GM19395 (cell line): ENCODE results near the gene SMARCA5.
A peak's percentile ranks its signal among the peaks of the same experiment; 100 is the strongest.

Experiments used
- ATAC-seq: cut with Tn5 transposase; IDR thresholded peaks from one replicate; pipeline ENCODE4 v1.9.1; 2021; ENCODE audit warnings: mild to moderate bottlenecking, moderate library complexity; ENCODE audit not compliant: unreplicated experiment

Gene SMARCA5

DNA sequence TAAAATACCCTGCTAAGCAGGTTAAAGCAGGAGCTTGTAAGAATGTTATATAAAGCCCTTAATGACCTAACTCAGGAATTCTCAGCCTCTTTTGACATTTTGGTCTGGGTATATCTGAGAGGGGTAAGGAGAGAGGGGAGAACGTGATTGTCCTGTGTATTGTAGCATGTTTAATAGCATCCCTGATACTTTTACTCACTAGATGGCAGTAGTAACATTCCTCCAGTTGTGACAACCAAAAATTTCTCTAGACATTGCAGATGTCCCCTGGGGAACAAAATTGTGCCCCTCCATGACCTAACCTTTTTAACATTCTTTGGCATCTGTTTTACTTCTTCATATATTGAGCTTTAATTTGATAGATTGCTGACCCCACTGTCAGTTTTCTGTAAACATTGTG is 17.9 kb downstream of the SMARCA5 start:
- ATAC-seq = no peak

DNA sequence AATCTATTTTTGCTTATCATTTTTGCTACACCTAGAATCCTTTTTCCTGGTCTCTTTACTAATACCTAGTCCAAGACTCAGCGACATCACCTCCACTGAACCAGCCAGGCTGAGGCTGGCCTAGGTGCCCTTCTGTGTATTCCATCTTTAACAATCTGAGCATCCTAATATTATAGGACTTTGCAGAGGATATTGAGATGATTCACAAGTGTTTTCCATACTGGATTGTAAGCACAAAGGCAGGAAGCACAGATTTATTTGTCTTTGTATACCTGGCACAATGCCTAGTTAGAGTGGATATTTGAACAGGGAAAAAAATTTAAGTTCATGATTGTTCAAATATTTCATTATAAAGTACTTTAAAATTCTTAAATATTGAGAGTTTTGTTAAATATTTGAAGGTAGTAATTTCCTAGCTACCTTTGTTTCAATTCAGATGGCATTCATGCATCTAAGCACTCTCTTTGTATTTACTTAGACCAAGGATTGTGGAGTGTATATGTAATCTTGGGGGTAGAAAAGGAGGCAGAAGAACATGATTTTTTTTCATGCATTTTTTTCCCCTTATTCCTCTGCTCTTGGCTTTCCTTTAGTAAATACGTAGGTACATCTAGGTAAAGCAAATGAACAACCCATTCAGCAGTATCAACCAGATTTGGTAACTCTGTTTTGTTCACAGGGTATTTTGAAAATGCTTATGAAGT is 18.4 kb downstream of the SMARCA5 start:
- no peak for ATAC-seq

DNA sequence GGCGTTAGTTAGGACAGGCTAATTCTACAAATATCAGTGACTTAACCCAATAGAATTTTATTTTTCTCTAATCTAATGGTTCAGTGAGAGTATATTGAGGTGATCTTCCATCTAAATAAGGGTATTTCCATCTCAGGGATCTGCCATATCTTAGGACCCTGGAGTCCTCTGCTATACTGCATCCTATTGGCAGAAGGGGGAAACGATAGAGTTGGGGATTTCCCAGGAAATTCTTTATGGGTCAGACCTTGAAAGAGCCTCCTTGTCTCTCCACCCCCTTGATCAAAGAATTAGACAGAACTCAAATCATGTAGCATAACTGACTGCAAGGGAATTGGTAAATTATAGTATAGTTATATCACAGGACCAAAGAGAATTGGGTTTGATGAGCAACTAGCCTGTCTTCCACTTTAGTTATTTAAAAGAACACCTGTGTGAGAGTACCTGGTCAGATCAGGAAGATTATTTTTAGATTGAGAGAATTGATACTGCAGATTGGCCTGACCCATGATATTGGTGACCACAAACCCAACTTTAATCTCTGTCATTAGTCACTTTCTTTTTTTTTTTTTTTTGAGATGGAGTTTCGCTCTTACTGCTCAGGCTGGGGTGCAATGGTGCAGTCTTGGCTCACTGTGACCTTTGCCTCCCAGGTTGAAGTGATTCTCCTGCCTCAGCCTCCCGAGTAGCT is 25.6 kb downstream of the SMARCA5 start:
- peak; percentile 59 for ATAC-seq

DNA sequence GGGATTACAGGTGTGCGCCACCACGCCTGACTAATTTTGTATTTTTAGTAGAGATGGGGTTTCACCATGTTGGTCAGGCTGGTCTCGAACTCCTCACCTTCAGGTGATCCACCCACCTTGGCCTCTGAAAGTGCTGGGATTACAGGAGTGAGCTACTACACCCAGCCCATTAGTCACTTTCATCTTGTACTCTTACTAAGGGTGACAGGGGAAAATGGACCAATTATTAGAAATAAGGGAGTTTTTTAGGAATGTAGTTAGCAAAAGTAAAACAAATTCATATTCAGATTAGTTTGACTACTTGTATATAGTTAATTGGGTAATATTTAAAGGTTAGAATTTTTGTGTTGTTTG is 26.1 kb downstream of the SMARCA5 start:
- peak; percentile 16 for ATAC-seq

DNA sequence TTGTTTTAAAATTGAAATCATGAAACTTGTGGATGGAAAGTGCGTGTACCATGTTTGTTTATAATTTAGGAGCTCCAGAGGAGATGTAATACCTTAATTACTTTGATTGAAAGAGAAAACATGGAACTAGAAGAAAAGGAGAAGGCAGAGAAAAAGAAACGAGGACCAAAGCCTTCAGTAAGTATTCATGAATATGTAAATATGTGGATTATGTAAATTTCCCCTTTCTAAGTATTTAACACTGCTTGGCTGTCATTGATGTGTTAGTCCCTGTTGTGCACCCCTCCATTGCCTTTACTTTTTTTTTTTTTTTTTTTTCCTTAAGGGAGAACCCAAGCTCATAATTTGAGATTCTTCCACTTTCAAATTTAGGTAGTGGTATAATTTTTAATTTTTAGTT is 36.4 kb downstream of the SMARCA5 start:
- ATAC-seq = no peak

DNA sequence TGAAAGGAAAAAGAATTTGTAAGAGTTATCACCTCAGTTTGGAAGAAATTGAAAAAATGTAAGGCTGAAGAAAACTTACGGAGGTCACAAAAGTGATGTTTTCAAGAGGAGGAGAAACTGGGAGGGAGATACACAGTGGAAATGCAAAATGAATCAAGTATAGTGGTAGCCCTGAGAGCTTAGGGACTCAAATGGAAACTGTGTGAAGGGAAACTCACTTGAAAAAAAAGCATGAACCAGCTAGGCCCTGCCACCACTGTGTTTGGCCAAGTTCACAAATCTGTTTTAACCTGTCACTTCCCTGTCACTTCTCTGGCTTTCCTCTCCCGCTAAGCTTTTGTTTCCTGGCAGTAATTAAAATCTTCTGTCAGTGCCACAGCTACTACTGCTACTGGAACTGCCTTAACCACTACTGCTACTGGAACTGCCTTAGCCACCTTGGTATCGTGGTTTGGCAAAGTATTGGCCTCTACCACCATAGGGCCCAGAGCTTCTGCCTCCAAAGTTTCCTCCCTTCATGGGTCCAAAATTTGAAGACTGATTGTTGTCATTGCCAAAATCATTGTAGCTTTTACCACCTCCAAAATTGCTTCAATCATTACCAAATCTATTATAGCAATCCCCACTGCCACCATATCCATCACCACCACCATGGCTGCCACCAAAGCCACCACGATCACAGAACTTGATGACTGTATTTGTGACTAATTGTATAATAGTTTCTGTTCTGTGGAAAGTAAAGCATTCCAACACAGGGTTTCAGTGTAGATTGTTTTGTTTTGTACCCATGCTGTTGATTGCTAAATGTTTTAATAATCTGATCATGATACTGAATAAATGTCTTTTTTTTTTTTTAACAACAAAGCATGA is 41.5 kb downstream of the SMARCA5 start:
- peak; percentile 74 for ATAC-seq

DNA sequence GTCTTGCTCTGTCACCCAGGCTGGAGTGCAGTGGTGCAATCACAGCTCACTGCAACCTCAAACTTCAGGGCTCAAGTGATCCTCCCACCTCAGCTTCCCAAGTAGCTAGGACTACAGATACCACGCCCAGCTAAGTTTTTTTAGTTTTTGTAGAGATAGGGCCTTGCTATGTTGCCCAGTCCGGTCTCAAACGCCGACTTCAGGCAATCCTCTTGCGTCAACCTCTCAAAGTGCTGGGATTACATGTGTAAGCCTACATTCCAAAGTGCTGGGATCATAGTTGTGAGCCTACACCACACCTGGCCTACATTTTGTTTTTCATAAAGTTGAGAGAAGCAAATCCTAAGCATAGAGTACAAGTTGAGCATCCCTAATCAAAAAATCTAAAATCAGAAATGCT is 42.2 kb downstream of the SMARCA5 start:
- ATAC-seq = no peak

DNA sequence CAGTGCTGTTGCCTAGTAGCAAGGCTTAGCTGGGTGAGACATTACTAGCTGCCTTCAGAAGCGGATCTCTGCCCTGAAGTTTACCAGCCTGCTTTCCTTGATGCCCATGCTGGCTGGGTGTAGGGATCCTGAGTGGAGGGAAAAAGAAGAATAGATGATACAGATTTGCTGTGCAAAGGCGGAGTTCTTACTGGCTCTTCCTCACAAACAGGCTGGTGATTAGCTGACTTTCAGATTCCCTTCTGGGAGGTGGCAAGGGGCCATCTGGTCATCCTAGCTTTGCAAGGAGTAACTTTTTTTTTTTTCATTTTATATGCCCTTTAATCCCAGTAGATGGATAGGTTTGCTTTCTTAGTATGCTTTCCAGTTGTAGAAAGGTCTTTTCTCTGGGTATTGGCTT is 44.8 kb downstream of the SMARCA5 start:
- no peak for ATAC-seq

DNA sequence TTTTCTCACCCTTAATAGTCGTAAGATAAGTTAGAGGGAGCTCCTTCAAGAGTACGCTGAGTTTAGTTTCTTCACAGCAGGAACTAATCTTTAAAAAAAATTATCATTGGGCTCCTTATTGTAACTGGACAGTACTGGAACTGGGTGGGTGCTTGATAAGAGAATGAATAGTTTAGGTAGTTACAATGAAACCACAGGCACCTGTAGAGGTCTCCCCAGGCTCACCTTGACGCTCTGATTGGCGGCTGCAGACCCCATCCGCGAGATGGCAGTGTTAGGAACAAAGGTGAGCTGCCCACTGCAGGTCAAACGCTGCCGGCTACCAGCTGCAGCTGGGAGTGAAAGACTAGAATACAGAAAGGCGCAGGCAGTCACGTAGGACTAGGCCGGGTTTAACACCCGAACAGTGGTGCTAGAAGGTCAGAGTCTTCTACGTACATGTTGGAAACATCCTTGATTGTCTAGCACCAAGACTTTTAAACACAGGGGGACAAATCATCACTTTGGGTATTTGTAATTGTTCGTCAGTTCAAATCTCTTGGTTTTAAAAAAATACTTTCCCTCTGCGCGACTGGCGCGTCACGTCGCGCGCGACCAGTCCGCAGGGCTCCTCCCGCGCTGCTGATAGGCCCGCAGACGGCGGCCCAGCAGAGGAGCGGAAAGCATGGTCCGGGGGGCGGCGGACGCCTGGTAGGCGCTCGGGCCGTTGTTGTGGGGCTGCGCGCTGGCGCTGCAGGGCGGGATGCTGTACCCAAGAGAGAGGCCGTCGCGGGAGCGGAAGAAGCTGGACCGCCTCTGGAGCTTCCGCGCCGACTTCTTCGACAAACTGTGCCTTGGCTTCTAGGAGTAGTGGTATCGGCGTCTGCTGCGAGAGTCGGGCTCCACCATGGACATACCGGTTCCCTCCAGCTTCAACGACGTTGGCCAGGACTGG is 45.6 kb downstream of the SMARCA5 start:
- ATAC-seq = peak; percentile 86

DNA sequence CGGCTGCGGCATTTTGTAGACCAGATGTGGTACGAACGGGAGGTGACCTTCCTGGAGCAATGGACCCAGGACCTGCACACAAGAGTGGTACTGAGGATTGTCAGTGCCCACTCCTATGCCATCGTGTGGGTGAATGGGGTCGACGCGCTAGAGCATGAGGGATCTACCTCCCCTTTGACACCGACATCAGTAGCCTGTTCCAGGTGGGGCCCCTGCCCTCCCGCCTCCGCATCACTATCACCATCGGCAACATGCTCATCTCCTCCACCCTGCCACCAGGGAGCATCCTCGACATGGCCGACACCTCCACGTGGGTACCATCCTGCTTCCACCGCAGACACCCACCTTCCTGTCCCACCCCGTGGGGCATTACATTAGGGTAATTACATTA is 46.2 kb downstream of the SMARCA5 start:
- ATAC-seq = no peak

DNA sequence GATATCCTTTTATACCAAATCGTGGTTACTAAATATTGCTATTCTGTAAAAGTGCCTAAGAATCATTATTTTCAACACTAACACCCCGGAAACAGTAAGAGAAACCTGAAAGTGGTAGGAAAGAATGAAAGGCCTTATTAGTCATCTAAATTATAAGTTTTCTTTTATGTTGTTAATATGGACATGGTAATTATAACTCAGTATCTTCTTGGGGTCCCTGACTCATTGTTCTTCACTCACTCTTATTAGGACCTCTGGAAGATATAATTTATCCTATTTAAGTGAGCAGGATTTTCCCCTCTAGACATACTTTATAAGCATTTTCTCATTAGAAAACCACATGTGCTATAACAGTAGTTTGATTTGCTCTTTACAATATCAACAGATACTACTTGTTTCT is 51.0 kb downstream of the SMARCA5 start:
- ATAC-seq = no peak

DNA sequence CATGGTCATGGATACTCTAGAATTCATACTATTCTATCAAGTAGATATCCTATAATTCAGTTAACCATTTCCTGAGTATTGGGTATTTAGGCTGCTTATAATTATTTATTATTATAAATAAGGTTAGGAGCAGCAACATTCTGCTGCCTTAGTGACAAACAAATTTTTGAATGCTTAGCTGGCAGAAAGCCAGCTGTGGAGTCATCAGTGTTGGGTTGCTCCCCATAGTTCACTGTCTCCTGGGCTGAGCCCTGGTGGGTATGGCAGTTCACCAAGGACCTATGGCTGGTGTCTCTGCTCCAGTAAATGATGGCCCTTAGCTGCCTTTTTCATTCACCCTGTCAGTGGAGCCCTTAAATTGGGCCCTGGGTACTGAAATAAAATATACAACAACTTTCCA is 61.8 kb downstream of the SMARCA5 start:
- no peak for ATAC-seq

DNA sequence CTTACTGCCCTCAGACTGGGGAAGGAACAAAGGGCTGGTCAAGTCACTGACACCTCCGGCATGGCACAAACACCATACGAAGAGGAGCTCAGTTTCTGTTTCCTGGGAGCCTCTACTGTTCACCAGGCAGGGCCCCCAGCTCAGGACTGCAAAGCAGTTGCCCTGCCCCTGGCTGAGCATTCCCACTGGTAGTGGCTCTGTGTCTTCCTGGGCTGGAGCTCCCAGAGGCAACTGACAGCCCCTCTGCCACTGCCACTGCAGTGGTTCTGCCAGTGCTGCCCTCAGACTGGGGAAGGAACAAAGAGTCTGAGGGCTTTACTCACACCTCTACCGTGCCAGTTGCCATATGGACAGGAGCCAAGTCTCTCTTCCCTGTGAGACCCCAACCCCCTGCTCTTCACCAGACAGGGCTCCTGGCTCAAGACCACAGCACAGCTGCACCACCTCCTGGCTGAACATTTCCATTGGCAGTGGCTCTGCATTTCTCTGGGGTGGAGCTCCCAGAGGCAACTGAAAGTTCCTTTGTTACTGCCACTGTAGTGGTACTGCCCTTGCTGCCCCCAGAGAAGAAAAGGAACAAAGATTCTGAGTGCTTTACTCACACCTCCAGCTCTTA is 67.9 kb downstream of the SMARCA5 start:
- ATAC-seq = no peak

DNA sequence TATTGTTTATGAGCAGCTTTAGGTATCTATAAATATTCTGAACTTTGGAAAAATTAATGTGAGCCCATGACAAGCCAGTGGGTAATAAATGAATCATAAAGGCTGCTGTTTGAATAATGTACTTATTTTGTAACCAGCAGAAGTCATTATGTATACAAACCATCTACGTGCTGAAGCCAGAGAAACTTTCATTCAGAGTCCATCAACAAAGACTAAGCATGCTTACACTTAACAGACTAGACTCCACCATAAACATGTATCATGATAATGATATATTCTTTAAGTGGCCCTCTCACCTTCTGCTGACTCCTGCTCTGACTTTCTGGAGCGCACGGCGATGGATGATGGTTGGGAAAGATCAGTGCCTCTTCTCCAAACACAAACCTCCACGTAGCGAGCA is 72.0 kb downstream of the SMARCA5 start:
- ATAC-seq = no peak

DNA sequence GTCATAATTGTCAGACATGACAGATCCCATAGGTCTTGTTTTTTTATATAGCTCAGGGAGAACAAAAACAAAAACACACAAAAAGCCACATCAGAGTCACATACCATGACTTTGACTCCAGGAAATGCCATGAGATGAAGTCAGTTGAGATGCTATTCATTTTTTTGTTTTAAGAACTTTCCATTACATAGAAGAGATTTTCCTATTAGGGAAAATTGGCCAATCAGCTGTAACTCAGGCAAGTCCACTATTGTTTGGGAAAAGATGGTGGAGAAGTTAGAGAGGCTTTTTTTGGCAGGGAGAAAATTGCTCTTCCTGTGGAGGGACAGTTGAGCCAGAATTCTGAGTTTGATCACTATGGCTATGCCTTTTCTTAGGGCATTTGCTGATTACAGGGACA is 72.6 kb downstream of the SMARCA5 start:
- no peak for ATAC-seq

DNA sequence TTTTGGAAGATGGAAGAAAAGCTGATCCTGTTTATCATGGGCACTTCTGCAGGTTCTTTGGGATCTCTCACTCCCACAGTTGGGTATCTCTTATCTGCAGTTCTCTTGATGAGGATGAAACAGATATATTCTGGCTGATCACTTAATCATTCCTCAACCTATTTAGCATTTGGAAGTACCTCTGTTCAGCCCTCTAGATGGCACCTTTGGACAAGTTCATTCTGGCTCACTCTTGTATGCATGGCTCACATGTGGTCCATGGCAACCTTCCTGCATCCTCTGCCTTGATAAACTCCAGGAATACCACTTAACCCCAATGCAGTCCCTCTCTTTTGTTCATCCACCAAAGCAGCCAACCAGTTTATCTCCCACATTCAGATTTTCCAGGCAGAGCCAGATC is 74.2 kb downstream of the SMARCA5 start:
- ATAC-seq = no peak

DNA sequence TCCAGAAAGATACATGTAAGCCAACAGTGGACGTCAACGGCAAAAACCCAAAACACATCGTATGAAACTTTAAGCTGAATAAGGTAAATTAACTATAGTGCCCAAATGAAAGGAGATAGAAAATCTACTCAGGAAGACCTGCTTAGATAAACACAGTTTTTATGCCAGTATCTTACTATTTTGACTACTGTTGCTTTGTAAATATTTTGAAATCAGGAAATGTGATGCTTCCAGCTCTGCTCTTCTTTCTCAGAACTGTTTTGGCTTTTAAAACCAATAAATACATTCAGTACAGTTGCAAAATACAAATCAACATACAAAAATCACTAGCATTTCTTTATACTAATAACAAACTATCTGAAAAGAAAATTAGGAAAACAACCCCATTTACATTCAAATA is 83.8 kb downstream of the SMARCA5 start:
- no peak for ATAC-seq

DNA sequence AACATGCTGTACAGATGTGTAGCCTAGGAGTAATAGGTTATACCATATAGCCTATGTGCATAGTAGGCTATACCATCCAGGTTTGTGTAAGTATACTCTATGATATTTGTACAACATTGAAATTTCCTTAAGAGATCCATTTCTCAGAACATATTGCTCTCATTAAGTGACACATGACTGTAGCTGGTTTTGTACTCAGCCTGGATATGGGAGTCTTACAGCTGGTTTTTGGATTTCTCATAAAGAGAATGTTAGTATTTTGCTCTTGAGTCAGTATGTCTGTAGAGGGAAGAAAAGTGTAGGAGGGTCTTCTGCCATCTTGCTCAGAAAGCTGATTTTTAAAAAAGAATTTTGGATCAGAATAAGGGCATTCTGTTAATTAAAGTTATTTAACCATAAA is 85.3 kb downstream of the SMARCA5 start:
- ATAC-seq = no peak

DNA sequence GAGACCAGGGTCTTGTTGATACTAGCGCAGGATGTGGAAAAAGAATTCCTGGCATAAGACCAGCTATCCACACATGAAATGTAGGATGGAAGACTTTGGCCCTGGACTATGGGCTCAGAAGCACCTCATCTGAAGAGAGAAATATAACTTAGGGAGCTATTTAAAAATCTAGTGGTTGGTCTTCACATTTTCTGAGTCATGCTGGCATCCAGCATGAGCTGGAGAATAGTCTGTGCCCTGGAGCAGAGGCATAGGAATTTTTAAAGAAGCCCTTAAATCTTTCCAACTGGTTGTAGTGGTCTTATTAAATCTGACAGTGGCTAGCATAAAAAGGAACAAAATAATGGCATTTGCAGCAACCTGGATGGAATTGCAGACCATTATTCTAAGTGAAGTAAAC is 86.3 kb downstream of the SMARCA5 start:
- no peak for ATAC-seq

DNA sequence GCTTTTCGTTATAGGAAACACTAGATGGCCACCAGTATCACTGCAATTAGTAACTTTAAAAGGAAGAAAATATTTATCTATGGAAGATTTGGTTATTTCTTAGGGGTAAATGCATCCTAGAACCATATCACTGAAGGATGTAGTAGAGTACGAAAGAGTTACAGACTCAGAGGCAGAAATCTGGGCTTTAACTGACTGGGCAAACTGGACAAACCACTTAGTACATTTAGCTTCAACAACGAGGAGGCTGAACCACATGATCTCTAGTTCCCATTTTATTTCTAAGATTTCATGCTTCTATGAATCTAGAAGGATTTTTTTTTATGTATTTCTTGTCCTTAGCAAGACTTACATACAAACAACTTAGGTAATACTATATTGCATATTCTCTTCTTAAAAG is 93.0 kb downstream of the SMARCA5 start:
- ATAC-seq = no peak
